Measurements from ENCODE around the gene CYP4B1.
A peak's percentile ranks its signal among the peaks of the same experiment; 100 is the strongest.
"Not testable (repeated sequence)": the region's sequence is repeated elsewhere in the genome, so short reads cannot be mapped to it uniquely, and the experiment has no call there.

CYP4B1 gene

DNA sequence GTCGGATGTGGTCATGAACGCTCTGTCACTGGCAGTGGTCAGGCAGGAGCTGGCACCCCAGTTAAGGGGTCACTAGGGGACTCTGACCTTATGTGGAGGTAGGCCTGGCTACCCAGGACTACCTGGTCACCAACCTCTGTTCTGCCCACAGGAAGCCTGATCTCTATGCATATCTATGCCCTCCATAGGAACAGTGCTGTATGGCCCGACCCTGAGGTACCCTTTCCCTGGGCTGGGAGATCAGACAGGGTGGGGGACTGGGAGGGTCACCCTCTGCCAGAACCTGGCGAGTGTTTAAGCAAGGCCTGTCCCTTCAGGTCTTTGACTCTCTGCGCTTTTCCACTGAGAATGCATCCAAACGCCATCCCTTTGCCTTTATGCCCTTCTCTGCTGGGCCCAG is 19.0 kb downstream of the CYP4B1 start:
- DNase-seq: no peak

DNA sequence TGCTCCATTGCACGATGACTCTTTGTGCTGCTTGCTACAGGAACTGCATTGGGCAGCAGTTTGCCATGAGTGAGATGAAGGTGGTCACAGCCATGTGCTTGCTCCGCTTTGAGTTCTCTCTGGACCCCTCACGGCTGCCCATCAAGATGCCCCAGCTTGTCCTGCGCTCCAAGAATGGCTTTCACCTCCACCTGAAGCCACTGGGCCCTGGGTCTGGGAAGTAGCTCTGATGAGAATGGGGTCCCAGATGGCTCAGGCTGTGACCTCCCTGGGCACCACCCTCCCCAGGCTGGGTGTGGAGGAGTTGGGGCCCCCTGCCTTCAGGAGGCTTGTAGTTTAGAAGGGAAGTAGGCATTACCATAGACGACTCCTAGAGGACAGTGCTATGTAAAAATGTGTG is 19.7 kb downstream of the CYP4B1 start:
- DNase-seq: no peak

GRCh38 chr1:46819335-46819734 is 20.5 kb downstream of the CYP4B1 start:
- DNase-seq: no peak

DNA sequence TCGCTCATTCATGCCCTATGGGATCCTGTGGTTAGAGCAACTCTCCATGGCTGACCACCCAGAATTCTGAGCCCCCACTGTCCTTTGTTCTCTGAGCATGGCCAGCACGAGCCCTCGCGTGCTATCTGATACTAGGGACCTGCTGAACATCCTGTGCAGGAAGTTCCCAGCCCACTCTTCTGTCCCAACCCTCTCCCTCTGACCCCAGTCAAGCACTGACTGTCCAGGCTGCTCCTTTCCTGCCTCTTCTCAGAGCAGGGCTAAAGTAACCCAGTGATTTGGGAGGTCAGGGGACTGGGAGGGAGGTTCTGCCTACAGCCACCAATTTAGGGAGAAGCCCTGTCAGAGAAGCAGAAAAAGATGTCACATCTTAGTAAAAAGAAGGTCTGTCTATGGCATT is 21.2 kb downstream of the CYP4B1 start:
- DNase-seq: no peak

GRCh38 chr1:46820560-46821060 is 21.8 kb downstream of the CYP4B1 start:
- no peak for DNase-seq

DNA sequence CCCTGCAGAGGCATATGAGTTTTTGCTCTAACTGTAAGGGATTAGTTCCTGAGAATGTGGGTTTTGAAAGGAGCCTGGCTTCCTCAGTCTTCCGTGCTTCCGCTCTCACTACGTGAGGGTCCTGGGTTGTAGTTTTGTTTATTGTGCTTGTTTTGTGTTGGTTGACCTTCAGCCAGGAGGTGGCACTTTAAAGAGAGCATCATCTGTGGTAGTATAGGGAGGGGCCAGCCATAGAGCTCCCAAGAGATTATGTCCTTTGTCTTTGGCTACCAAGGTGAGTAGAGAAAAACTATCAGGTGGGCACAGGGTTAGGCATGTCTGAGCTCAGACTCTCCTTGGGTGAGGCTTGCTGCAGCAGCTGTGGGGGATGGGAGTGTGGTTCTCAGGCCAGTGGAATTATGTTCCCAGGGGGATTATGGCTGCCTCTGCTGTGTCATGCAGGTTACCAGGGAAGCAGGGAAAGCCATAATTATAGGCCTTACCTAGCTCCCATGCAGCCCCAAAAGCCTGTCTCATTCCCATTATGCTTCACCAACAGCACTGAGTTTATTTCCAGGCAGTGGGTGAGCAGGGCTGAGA is 23.5 kb downstream of the CYP4B1 start:
- no peak for DNase-seq

DNA sequence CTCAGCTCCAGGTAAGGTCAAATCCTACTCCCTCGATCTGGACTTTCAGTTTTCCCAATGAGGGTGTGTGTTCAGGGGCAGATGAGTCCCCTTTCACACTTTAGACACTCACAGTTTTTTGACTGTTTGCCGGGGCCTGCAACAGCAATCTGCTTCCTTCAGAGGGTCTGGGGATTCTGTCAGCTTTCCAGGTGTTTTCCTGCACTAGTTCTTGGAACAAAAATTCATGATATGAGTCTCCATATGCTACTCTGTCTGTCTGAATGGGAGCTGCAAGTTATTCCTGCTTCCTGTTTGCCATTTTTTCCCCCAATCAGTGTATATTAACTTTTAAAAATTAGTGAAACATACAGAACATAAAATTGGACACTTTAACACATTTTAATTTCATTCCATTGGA is 24.3 kb downstream of the CYP4B1 start:
- no peak for DNase-seq

DNA sequence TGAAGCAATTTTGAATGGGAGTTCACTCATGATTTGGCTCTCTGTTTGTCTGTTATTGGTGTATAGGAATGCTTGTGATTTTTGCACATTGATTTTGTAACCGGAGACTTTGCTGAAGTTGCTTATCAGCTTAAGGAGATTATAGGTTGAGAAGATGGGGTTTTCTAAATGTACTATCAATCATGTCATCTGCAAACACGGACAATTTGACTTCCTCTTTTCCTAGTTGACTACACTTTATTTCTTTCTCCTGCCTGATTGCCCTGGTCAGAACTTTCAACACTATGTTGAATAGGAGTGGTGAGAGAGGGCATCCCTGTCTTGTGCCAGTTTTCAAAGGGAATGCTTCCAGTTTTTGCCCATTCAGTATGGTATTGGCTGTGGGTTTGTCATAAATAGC is 28.0 kb downstream of the CYP4B1 start:
- DNase-seq: peak; percentile 15

- DNase-seq: no peak
Measured at GRCh38 chr1:46830665-46831322, 31.9 kb downstream of the CYP4B1 start.

- not testable (repeated sequence) for DNase-seq
Measured at GRCh38 chr1:46835469-46835868, 36.6 kb downstream of the CYP4B1 start.

- DNase-seq: not testable (repeated sequence)
Measured at GRCh38 chr1:46846386-46846785, 47.5 kb downstream of the CYP4B1 start.

DNA sequence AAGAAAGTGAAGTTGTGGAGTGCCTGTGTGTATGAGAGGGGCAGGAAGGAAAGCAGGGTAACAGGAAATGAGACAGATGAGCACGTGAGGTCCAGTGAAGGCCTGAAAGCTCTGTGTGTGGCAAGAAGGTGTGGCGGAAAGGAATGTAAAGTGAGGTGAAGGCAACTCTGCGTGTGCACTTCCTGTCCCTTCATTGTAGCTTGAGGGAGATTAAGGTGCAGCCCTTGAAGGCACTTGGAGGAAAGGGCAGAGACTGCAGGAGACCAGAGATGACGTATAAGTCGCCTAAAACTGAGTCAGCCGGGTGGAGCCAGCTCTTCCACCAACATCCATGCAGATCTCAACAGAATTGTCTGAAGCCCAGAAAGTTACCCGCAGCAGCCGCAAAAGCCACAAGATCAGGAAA is 58.8 kb downstream of the CYP4B1 start:
- DNase-seq: peak; percentile 36

DNA sequence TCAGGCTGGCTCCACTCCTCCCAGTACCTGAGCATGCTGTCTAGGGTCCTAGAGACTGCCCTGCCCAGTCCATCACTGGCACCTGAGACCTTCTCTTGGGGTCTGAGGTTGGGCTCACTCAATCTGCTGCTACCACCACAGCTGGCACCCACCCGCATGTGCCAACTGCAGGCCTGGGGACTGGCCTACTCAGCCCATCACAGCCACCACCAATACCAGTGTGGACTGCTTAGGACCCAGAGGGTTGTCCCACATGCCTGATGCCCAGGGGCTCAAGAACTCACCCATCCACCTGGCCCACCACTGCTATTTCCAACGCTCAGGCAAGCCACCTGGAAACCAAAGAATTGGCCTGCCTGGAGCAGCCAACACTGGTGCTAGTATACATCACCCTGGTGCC is 63.5 kb downstream of the CYP4B1 start:
- DNase-seq: no peak

All from MV-4-11 (cell line).